Measurements from ENCODE around the gene PRPF40A. TPM values are rescaled to one million over a fixed set of nuclear protein-coding genes. Genes with fewer than 3 reads are reported as not detected.

The PRPF40A gene
- total RNA-seq, 5 donors from 2014 or later (not counting 1 experiment from before 2014, with no cell fraction given) = 101 to 124 (median 106) TPM

DNA sequence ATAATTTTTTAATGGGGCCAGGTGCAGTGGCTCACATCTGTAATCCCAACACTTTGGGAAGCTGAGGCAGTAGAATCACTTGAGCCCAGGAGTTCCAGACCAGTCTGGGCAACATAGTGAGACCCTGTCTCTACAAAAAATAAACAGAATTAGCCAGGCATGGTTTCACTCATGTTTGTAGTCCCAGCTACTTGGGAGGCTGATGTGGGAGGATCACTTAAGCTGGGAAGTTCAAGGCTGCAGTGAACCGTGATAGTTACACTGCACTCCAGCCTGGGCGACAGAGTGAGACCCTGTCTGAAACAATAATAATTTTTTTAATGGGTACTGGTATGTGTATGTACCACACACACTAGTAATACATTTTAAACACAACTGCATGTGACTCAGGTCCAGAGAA, 3.5 kb upstream of the PRPF40A start:
- Mint-ChIP-seq H3K27ac (no peak overlapping the region), H3K9me3 (no peaks in the 10 kb centered on the region), H3K36me3 (peaks cover 4% of the 10 kb centered on the region), H3K27me3 (no peaks in the 10 kb centered on the region), H3K4me1 (peaks cover 46 to 73% (median 70%) of the 10 kb centered on the region in 3 donors), H3K4me3 (peak overlapping the region in 2 of 3 donors; percentile 100)
- ChIA-PET CTCF (interaction anchor here (0.6 to 1.9 kb wide), 3 partner anchors 8 to 22 kb away, joined by 3 to 10 read pairs (median 3); no protein-coding TSS in a partner anchor), POLR2A (interaction anchor here (0.7 to 1.2 kb wide), 2 partner anchors 54 to 893 kb away, joined by 3 to 4 read pairs; partner anchors contain the start of gene ARL5A (in 1 of the 2))
- ATAC-seq (replicated peaks in 1 of 4) (no peak), DNase-seq (no peak)
- Histone ChIP-seq H3K27ac (ENCODE audit: low read length) (no peak overlapping the region), H3K4me1 (ENCODE audit: control insufficient read depth in 1 of 2, extremely low read depth in 1 of 2, insufficient read depth in 2 of 2, low read length in 2 of 2) (peaks cover 17 to 19% of the 10 kb centered on the region in 2 experiments), H3K36me3 (ENCODE audit: control insufficient read depth in 2 of 2, extremely low read depth in 1 of 2, insufficient read depth in 1 of 2, low read length in 1 of 2) (peaks cover 0 to 4% of the 10 kb centered on the region in 2 donors), H3K4me3 (ENCODE audit: control insufficient read depth in 1 of 2, extremely low read depth in 1 of 2, low read length in 1 of 2) (no peak overlapping the region), H3K27me3 (replicated peaks in 1 of 2; ENCODE audit: control insufficient read depth in 2 of 2, extremely low read depth in 1 of 2, insufficient read depth in 2 of 2, low read length in 1 of 2) (no peaks in the 10 kb centered on the region), H3K9me3 (no peaks in the 10 kb centered on the region)
- no CpG with 5 or more reads among the region's 2 CpGs for WGBS (ENCODE audit: insufficient coverage)

GRCh38 chr2:152718909-152719645, 1.8 kb upstream of the PRPF40A start:
- Mint-ChIP-seq H3K27ac (peak overlapping the region; percentile 93 to 99), H3K9me3 (no peaks in the 10 kb centered on the region), H3K4me1 (peaks cover 58 to 77% (median 73%) of the 10 kb centered on the region in 3 donors), H3K36me3 (peaks cover 10% of the 10 kb centered on the region), H3K4me3 (peak overlapping the region; percentile 96 to 100 (median 100)), H3K27me3 (no peaks in the 10 kb centered on the region)
- ChIA-PET POLR2A (no interaction called here), CTCF (no interaction called here)
- peak overlapping the region; percentile 97 for H3K27ac ChIP-seq (ENCODE audit: low read length)
- H3K4me1 ChIP-seq (ENCODE audit: control insufficient read depth in 1 of 2, extremely low read depth in 1 of 2, insufficient read depth in 2 of 2, low read length in 2 of 2) = peaks cover 18 to 22% of the 10 kb centered on the region in 2 experiments
- DNase-seq = no peak
- peak overlapping the region; percentile 78 to 96 for H3K4me3 ChIP-seq (ENCODE audit: control insufficient read depth in 1 of 2, extremely low read depth in 1 of 2, low read length in 1 of 2)
- no peak for ATAC-seq (replicated peaks in 1 of 4)
- H3K36me3 ChIP-seq (ENCODE audit: control insufficient read depth in 2 of 2, extremely low read depth in 1 of 2, insufficient read depth in 1 of 2, low read length in 1 of 2) = peaks cover 0 to 5% of the 10 kb centered on the region in 2 donors
- H3K9me3 ChIP-seq = no peaks in the 10 kb centered on the region
- no peaks in the 10 kb centered on the region for H3K27me3 ChIP-seq (replicated peaks in 1 of 2; ENCODE audit: control insufficient read depth in 2 of 2, extremely low read depth in 1 of 2, insufficient read depth in 2 of 2, low read length in 1 of 2)
- 7% methylated on average over 11 of the region's 23 CpGs for WGBS (ENCODE audit: insufficient coverage)

DNA sequence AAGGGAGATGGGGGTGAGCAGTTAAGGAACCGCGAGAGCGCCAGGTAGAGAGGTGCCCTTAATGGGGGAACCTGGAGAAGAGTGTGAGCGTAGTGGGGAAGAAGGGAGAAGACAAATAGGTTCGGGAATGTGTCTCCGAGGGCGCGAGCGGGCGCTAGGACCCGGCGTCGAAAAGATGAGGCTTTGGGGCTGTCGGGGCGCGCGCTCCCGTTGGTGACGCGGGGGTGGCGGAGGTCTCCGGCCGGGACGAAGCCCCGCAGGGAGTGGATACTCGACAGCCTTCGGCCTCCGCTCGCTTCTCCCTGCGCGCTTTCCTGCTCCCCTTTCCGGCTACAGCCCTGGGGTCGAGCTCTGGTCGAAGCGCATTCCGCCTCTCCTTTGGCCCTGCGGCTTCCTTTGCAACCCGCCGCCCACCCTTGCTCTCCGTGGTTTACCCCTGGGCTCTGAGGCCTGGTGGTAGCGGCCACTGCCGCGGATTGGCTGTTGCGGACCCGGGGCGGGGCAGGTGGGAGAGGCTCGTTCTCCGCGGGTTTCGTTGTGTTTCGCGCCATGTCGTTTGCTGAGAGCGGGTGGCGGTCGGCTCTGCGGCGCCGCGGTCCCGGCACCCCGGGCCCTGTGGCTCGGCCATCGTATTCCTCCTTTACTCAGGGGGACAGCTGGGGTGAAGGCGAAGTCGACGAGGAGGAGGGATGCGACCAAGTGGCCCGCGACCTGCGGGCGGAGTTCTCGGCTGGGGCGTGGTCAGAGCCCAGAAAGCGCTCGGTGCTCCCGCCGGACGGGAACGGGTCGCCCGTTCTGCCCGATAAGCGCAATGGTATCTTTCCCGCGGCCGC, 1.0 kb upstream of the PRPF40A start, which contains the start of gene ARL6IP6:
TSS of gene ARL6IP6 (plus strand) at position 545 of the 833 bp plus-strand sequence. CDS start at position 550, 5 bp downstream.
- Mint-ChIP-seq H3K27me3 (no peaks in the 10 kb centered on the region), H3K4me3 (peak within 1 kb of the TSS; percentile 96 to 100 (median 100)), H3K27ac (peak within 1 kb of the TSS; percentile 93 to 99), H3K4me1 (peaks cover 66 to 78% (median 74%) of the 10 kb centered on the region in 3 donors), H3K36me3 (peaks cover 17% of the 10 kb centered on the region), H3K9me3 (no peaks in the 10 kb centered on the region)
- CTCF ChIA-PET = interaction anchor here (0.6 to 2.1 kb wide), 4 partner anchors 21 to 891 kb away, joined by 3 to 11 read pairs (median 6); partner anchors contain the start of gene STAM2 (in 1 of the 2)
- Histone ChIP-seq H3K4me3 (ENCODE audit: control insufficient read depth in 1 of 2, extremely low read depth in 1 of 2, low read length in 1 of 2) (peak within 1 kb of the TSS; percentile 78 to 96), H3K4me1 (ENCODE audit: control insufficient read depth in 1 of 2, extremely low read depth in 1 of 2, insufficient read depth in 2 of 2, low read length in 2 of 2) (peaks cover 18 to 22% of the 10 kb centered on the region in 2 experiments), H3K27ac (ENCODE audit: low read length) (peak within 1 kb of the TSS; percentile 97), H3K9me3 (no peaks in the 10 kb centered on the region), H3K36me3 (ENCODE audit: control insufficient read depth in 2 of 2, extremely low read depth in 1 of 2, insufficient read depth in 1 of 2, low read length in 1 of 2) (peaks cover 0 to 9% of the 10 kb centered on the region in 2 donors), H3K27me3 (replicated peaks in 1 of 2; ENCODE audit: control insufficient read depth in 2 of 2, extremely low read depth in 1 of 2, insufficient read depth in 2 of 2, low read length in 1 of 2) (no peaks in the 10 kb centered on the region)
- DNase-seq = peak; percentile 87 to 96 (median 93)
- peak; percentile 69 to 70 (median 70) for ATAC-seq (replicated peaks in 1 of 4)
- under 1% methylated on average over 87 of the region's 87 CpGs for WGBS (ENCODE audit: insufficient coverage)
- POLR2A ChIA-PET = interaction anchor here in 1 of 2 donors (1.4 kb wide), 1 partner anchor 12 kb away, joined by 13 read pairs; no protein-coding TSS in a partner anchor

DNA sequence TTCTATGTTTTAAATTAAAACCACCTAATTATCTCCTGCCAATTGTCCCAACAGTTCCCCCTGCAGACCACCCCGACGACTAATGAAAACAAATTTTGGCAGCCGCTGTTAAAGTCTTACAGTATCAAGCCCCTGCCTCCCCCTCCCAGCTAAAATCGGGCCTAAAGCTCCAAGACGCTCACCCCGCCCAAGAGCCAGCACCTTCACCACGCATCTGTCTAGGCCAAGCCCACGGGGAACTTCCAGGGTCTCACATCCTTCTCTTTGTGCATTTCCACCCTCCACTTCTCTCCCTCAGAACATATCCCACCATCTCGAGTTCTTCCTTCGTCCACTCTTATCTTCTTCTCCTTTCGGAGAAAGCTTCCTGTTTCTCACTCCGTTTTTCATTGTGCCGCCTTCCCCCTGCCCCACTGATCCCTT, 445 bp downstream of the PRPF40A start:
- H3K36me3 ChIP-seq (ENCODE audit: control insufficient read depth in 2 of 2, extremely low read depth in 1 of 2, insufficient read depth in 1 of 2, low read length in 1 of 2) = peaks cover 3 to 16% of the 10 kb centered on the region in 2 donors
- 2% methylated on average over 12 of the region's 13 CpGs for WGBS (ENCODE audit: insufficient coverage)
- Mint-ChIP-seq H3K27me3 (no peaks in the 10 kb centered on the region), H3K27ac (peak overlapping the region; percentile 93 to 99), H3K9me3 (no peaks in the 10 kb centered on the region), H3K4me1 (peaks cover 74 to 76% (median 74%) of the 10 kb centered on the region in 3 donors), H3K36me3 (peaks cover 24% of the 10 kb centered on the region), H3K4me3 (peak overlapping the region; percentile 96 to 100 (median 100))
- H3K9me3 ChIP-seq = no peaks in the 10 kb centered on the region
- POLR2A ChIA-PET = interaction anchor here (0.5 to 1.6 kb wide), 9 partner anchors 11 to 54 kb away, joined by 3 to 13 read pairs (median 6); no protein-coding TSS in a partner anchor
- DNase-seq = peak in 16 of 35 experiments; percentile 4 to 62 (median 22)
- H3K27me3 ChIP-seq (replicated peaks in 1 of 2; ENCODE audit: control insufficient read depth in 2 of 2, extremely low read depth in 1 of 2, insufficient read depth in 2 of 2, low read length in 1 of 2) = no peaks in the 10 kb centered on the region
- CTCF ChIA-PET = interaction anchor here (0.7 to 2.1 kb wide), 11 partner anchors 10 to 1448 kb away, joined by 3 to 13 read pairs (median 4); partner anchors contain the start of gene STAM2 (in 1 of the 2)
- ATAC-seq (replicated peaks in 1 of 4) = no peak
- H3K4me1 ChIP-seq (ENCODE audit: control insufficient read depth in 1 of 2, extremely low read depth in 1 of 2, insufficient read depth in 2 of 2, low read length in 2 of 2) = peaks cover 18 to 22% of the 10 kb centered on the region in 2 experiments
- H3K4me3 ChIP-seq (ENCODE audit: control insufficient read depth in 1 of 2, extremely low read depth in 1 of 2, low read length in 1 of 2) = peak overlapping the region; percentile 78 to 96
- H3K27ac ChIP-seq (ENCODE audit: low read length) = peak overlapping the region; percentile 97

DNA sequence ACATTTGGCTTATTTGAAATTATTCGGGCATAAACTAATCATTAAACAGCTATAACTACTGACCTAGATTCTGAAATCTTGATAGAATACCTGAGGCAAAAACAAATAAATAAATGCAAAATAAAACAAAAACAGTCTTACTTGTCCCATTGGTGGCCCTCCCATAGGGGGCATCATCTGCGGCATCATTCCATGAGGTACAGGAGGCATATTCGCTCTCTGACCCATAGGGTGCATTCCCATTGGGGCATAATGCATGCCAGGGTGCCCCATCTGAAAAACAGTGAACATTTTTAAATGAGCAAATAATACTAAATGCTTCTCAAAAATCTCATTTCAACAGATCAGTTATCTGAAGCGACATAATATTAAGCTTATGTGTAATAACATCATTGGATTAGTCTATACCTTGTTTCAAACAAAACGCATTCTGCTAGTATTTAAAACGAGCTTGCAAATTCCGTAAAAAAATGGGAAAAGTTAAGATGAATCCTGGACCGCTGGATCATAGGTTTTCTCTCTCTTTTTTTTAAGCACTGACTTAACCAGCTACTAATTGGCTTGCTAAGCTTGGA, 1.3 kb downstream of the PRPF40A start:
- Mint-ChIP-seq H3K4me1 (peaks cover 72 to 74% (median 74%) of the 10 kb centered on the region in 3 donors), H3K36me3 (peaks cover 28% of the 10 kb centered on the region), H3K27ac (peak overlapping the region; percentile 93 to 99), H3K9me3 (no peaks in the 10 kb centered on the region), H3K27me3 (no peaks in the 10 kb centered on the region), H3K4me3 (peak overlapping the region; percentile 96 to 100 (median 100))
- ATAC-seq (replicated peaks in 1 of 4) (no peak), DNase-seq (peak in 8 of 35 experiments; percentile 3 to 44 (median 11))
- H3K27ac ChIP-seq (ENCODE audit: low read length) = no peak overlapping the region
- peaks cover 18 to 22% of the 10 kb centered on the region in 2 experiments for H3K4me1 ChIP-seq (ENCODE audit: control insufficient read depth in 1 of 2, extremely low read depth in 1 of 2, insufficient read depth in 2 of 2, low read length in 2 of 2)
- H3K27me3 ChIP-seq (replicated peaks in 1 of 2; ENCODE audit: control insufficient read depth in 2 of 2, extremely low read depth in 1 of 2, insufficient read depth in 2 of 2, low read length in 1 of 2) = no peaks in the 10 kb centered on the region
- ChIA-PET POLR2A (interaction anchor here (0.6 to 1.6 kb wide), 3 partner anchors 12 to 532 kb away, joined by 8 to 13 read pairs (median 10); no protein-coding TSS in a partner anchor), CTCF (interaction anchor here (0.6 to 2.1 kb wide), 13 partner anchors 10 to 718 kb away, joined by 3 to 13 read pairs (median 4); partner anchors contain the start of gene STAM2 (in 1 of the 2))
- H3K9me3 ChIP-seq = no peaks in the 10 kb centered on the region
- H3K36me3 ChIP-seq (ENCODE audit: control insufficient read depth in 2 of 2, extremely low read depth in 1 of 2, insufficient read depth in 1 of 2, low read length in 1 of 2) = peaks cover 3 to 17% of the 10 kb centered on the region in 2 donors
- 63% methylated on average over 2 of the region's 8 CpGs for WGBS (ENCODE audit: insufficient coverage)
- H3K4me3 ChIP-seq (ENCODE audit: control insufficient read depth in 1 of 2, extremely low read depth in 1 of 2, low read length in 1 of 2) = peak overlapping the region in 1 of 2 donors; percentile 96
